Heart right ventricle (tissue), 16 donors: ENCODE results near the gene TUBB4B. TPM values are rescaled to one million over a fixed set of nuclear protein-coding genes. Genes with fewer than 3 reads are reported as not detected.

Experiments
- ATAC-seq, 8 donors: fragments of 200-7000 bp; cut with Tn5 transposase; one replicate each; pipeline ENCODE4 v1.9.1; 2020; ENCODE audit warnings: mild to moderate bottlenecking in 8 of 8, moderate library complexity in 8 of 8, moderate number of reproducible peaks in 1 of 8
- DNase-seq, 2 donors: peaks; one replicate each; pipeline ENCODE4 v3.0.0-alpha.2; 2020
- H3K27ac ChIP-seq, 10 donors: fragments of 200-600 bp; sonication (generic) in 2 of 10; one replicate each; pipeline versions ENCODE4 v1.5.0 to v1.8.0; 2020 to 2022; ENCODE audit warnings: mild to moderate bottlenecking in 3 of 10
- H3K27me3 ChIP-seq, 7 donors: fragments of 200-600 bp; one replicate each; pipeline ENCODE4 v1.8.0; 2021 to 2022; ENCODE audit warnings: mild to moderate bottlenecking in 2 of 7
- H3K36me3 ChIP-seq, 9 donors: fragments of 200-600 bp; sonication (generic) in 1 of 9; one replicate each; pipeline versions ENCODE4 v1.5.0 to v1.8.0; 2020 to 2022; ENCODE audit warnings: mild to moderate bottlenecking in 2 of 9
- H3K4me1 ChIP-seq, 9 donors: fragments of 200-600 bp; sonication (generic) in 1 of 9; one replicate each; pipeline versions ENCODE4 v1.5.0 to v1.8.0; 2020 to 2022; ENCODE audit warnings: mild to moderate bottlenecking in 4 of 9
- H3K4me3 ChIP-seq, 10 donors: fragments of 200-600 bp; sonication (generic) in 2 of 10; one replicate each; pipeline versions ENCODE4 v1.5.0 to v1.8.0; 2020 to 2022; ENCODE audit warnings: mild to moderate bottlenecking in 7 of 10, moderate library complexity in 2 of 10
- H3K9me3 ChIP-seq, 11 donors: fragments of 200-600 bp in 10 of 11; sonication (generic) in 2 of 11; one replicate each; pipeline versions ENCODE4 v1.5.0 to v1.8.0; 2013 to 2022; ENCODE audit warnings: mild to moderate bottlenecking in 2 of 11, control low read depth in 1 of 11, moderate library complexity in 1 of 11
- CTCF ChIP-seq, 9 donors: fragments of 200-600 bp; sonication (generic) in 2 of 9; IDR thresholded peaks; one replicate each; pipeline versions ENCODE4 v1.5.0 to v1.8.0; 2021 to 2022; ENCODE audit warnings: antibody characterized with exemption in 9 of 9, mild to moderate bottlenecking in 5 of 9, moderate library complexity in 1 of 9
- WGBS, 2 donors: extraction: QIAGEN DNeasy Blood & Tissue Kit; methylation state at CpG; one replicate each; pipeline ENCODE4 v1.1.7; 2013; ENCODE audit warnings: inconsistent platforms in 1 of 2; 5-methylcytosine and 5-hydroxymethylcytosine counted together
- intact Hi-C, 10 donors: fragments of 100-400 bp; cut with DNase I; formaldehyde crosslinking; loops; one replicate each; pipeline versions ENCODE4 v1.11.1 to v1.14.2; 2022
- polyA plus RNA-seq, 2 donors: library from polyadenylated mRNA; stranded (reverse); fragments of 200-250 nt; gene quantifications; one replicate each; pipeline ENCODE4 v1.2.3, GENCODE V29; 2013
- total RNA-seq, 10 donors: library from RNA; stranded (reverse); fragmentation: NEBNext Ultra II Directional in 3 of 10; extraction: Animal tissue kit (Norgen Biotek cat#: 25700) in 3 of 10; gene quantifications; one replicate each; pipeline versions ENCODE4 v1.2.1 to v1.2.4, GENCODE V29; 2021 to 2023
- donor health status: Arrhythmogenic right ventricular cardiomyopathy.
- donor health status: ischemic (EF 13 %, LVEDD 7.1; RV severe dilation, severe dysfunction).
- donor health status: healthy with polysubstance abuse.
- donor health status: DM: no; HTN: yes; CAD: no.
- donor health status: DM: no; HTN: no; CAD: no.
- donor health status: ischemic (EF 25% LVEDD 6.9; RV normal size, moderate dysfunction).
- donor health status: ischemic (EF 25% LVEDD 5.7; RV mildly dilated, moderate dysfunction).
- donor health status: healthy.
- donor health status: DM: yes; HTN: yes; CAD: no.
- donor health status: Ischemic cardiomyopathy.
- donor health status: ischemic (EF 35%, LVEDD 5.7; RV mildly dilated, moderate dysfunction).
- donor health status: nonischemic (EF 11% LVEDD 7.7; RV severe dilation, severe dysfunction).
- donor health status: DM: yes; HTN: yes; CAD: no.
- donor health status: PGD.
- donor health status: ischemic (EF 29% LVEDD 5.4; RV normal size, mild dysfunction).
- donor health status: nonischemic (EF 23%, LVEDD 6.1; RV moderate dilation, normal function).

The TUBB4B gene
- total and polyA plus RNA-seq, 12 donors: 211 to 992 (median 355) TPM

- DNase-seq: peak in 1 of 2 donors; percentile 10
- Histone ChIP-seq H3K27me3 (no peaks in the 10 kb centered on the region), H3K9me3 (no peaks in the 10 kb centered on the region), H3K27ac (peak overlapping the region in 1 of 10 donors; percentile 3), H3K36me3 (peaks cover 8 to 51% (median 11%) of the 10 kb centered on the region in 9 donors), H3K4me3 (no peak overlapping the region), H3K4me1 (peaks cover 42 to 90% (median 69%) of the 10 kb centered on the region in 9 donors)
- TF ChIP-seq CTCF (IDR thresholded peaks at IDR 0.05): no peak
- no peak for ATAC-seq
- intact Hi-C loops: no loop called here
- 60 to 72% methylated on average over 15 of the region's 15 CpGs for WGBS, 2 donors
Measured at GRCh38 chr9:137273611-137274320, 32.7 kb downstream of the TUBB4B start.

GRCh38 chr9:137275203-137275587 lies 34.1 kb downstream of the TUBB4B start:
- 85 to 90% methylated on average over 10 of the region's 10 CpGs for WGBS, 2 donors
- peaks cover 8 to 53% (median 21%) of the 10 kb centered on the region in 9 donors for H3K36me3 ChIP-seq

GRCh38 chr9:137275588-137276472 lies 34.7 kb downstream of the TUBB4B start:
- Histone ChIP-seq H3K27me3 (no peaks in the 10 kb centered on the region), H3K4me1 (peaks cover 35 to 88% (median 66%) of the 10 kb centered on the region in 9 donors), H3K27ac (peak overlapping the region; percentile 91 to 100 (median 98)), H3K9me3 (no peaks in the 10 kb centered on the region), H3K36me3 (peaks cover 8 to 53% (median 21%) of the 10 kb centered on the region in 9 donors), H3K4me3 (peak overlapping the region in 4 of 10 donors; percentile 56 to 70 (median 66))
- intact Hi-C loops: no loop called here
- peak in 1 of 9 donors; percentile 7 for TF ChIP-seq CTCF (IDR thresholded peaks at IDR 0.05)
- DNase-seq (peak; percentile 5 to 18), ATAC-seq (no peak)
- 79% methylated on average over 24 of the region's 24 CpGs for WGBS, 2 donors

More at GRCh38 chr9:137275203-137275587, 34.1 kb downstream of the TUBB4B start:
- Histone ChIP-seq H3K4me1 (peaks cover 37 to 88% (median 59%) of the 10 kb centered on the region in 9 donors), H3K27me3 (no peaks in the 10 kb centered on the region), H3K4me3 (no peak overlapping the region), H3K9me3 (no peaks in the 10 kb centered on the region), H3K27ac (peak overlapping the region in 9 of 10 donors; percentile 91 to 100 (median 98))
- no peak for TF ChIP-seq CTCF (IDR thresholded peaks at IDR 0.05)
- intact Hi-C loops: no loop called here
- ATAC-seq (no peak), DNase-seq (peak in 1 of 2 donors; percentile 5)
